Measurements from ENCODE around the gene IL3RA.

DNA sequence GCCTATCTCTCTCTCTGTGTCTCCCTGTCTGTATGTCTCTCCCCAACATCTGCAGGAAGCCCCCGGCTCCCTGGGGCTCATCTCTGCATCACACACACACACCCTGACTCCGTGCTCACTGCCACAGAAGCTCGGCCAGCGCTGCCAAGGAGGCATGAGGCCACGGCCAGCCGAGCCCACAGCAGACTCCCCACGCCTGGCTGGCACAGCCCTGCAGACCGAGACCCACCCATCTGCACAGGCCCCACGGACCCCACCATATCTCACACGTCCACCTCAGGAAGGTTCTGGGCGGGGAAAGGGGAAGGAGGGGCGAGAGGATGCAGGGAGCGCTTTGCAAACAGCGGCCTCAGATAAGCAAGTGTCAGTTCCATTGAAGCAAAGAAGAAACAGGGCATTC is 83.8 kb downstream of the IL3RA start:
- TF ChIP-seq, protein P1, sequence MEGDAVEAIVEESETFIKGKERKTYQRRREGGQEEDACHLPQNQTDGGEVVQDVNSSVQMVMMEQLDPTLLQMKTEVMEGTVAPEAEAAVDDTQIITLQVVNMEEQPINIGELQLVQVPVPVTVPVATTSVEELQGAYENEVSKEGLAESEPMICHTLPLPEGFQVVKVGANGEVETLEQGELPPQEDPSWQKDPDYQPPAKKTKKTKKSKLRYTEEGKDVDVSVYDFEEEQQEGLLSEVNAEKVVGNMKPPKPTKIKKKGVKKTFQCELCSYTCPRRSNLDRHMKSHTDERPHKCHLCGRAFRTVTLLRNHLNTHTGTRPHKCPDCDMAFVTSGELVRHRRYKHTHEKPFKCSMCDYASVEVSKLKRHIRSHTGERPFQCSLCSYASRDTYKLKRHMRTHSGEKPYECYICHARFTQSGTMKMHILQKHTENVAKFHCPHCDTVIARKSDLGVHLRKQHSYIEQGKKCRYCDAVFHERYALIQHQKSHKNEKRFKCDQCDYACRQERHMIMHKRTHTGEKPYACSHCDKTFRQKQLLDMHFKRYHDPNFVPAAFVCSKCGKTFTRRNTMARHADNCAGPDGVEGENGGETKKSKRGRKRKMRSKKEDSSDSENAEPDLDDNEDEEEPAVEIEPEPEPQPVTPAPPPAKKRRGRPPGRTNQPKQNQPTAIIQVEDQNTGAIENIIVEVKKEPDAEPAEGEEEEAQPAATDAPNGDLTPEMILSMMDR (IDR thresholded peaks at IDR 0.05; ENCODE audit: low read length): no peak
- no peak for TF ChIP-seq EZH2 (IDR thresholded peaks at IDR 0.05; ENCODE audit: borderline replicate concordance, low read length)
